ENCODE results near the gene ANKRD33B.

Gene ANKRD33B

DNA sequence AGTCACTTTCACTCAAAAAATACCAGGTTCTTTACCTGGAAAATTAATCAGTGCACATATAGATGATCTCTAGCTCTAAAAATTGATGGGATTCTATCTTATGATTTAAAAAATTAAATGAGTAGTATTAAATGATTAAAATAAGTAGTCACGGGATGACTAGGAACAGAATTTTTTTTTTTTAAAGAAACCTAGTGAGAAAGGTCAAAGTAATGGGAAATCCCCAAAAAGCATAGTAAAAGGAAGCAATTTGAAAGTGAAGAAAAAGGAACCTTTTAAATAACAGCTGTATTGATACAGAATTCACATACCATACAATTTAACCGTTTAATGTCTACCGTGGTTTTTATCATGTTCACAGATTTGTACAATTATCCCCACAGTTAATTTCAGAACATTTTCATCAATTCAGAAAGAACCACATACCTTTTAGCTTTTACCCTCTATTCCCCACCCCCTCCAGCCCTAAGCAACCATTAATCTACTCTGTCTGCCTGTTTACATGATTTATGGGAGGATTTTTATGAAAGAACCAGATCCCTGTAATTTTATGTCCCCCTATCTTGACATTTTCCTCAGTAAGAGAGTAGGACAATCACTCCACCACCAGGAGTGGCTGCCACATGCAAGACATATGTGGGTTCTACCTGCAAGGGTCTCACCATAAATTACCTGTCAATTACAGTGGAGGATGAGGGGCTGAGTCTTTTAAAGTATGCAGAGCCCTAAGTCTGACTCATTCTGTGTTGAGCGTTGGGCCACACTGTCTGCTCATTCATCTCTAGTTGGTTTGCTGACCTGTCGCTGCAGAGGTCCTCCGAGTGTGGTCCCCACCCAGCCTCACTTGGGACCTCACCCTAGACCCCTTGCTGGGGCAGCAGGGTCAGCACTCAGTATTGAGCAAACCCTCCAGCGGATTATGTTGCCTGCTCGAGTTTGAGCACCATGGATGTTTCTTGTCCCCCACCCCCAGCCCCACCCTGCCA is 16.0 kb downstream of the ANKRD33B start:
- DNase-seq (ENCODE audit: low spot score), result no peak

DNA sequence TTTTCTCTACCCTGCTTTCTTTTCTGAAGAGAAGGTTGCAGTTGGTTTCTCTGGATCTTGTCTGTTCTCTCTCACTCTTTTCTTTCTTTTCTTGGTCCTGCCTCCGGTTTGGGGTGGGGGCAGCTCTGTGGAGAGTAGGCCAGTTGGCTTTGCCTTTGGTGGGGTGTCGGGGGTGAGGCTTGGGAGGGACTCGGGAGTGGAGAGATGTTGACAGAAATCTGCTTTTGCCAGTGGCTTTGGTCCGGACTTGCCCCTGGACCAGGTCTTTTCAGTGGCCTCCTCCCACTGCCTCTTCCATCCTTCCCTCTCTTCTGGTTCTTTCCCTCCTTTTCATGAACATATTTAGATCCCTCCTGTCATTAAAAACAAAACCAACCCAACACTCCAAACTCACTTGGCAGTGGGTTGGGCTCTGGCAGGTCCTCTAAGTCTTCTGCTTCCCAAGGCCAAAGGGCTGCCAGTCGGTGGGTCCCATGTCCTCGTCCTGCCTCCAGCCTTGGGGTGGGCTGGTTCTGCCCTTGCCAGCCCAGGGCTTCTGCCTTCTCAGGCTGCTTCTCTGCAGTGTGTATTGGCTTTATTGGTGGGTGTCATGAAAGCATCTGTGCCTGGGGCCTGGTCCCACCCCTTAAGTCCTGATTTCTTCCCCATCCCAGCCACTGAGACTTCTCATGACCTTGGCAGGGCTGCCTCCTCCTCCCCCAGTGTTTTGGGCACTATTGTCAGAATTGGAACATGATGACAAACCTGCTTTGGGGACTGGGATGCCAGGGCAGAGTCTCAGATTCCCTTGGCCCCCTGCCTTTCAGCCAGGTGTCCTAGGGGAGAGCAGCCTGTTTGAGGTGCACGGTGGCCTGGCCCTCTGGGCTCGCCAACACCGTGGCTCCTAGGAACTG is 16.9 kb downstream of the ANKRD33B start:
- DNase-seq (ENCODE audit: low spot score), result no peak

DNA sequence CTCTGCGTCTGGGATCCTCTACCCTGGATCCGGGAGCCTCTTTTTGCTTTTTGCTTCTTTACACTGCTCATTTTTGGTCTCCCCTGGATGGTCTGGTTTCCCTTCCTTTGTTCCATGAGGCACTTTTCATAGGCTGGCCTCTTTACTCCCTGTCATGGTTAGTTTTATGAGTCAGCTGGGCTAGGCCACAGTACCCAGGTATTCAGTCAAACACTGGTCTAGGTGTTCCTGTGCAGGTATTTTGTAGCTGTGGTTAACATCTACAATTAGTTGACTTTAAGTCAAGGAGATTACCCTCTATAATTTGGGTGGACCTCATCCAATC is 17.5 kb downstream of the ANKRD33B start:
- DNase-seq (ENCODE audit: low spot score), result no peak

DNA sequence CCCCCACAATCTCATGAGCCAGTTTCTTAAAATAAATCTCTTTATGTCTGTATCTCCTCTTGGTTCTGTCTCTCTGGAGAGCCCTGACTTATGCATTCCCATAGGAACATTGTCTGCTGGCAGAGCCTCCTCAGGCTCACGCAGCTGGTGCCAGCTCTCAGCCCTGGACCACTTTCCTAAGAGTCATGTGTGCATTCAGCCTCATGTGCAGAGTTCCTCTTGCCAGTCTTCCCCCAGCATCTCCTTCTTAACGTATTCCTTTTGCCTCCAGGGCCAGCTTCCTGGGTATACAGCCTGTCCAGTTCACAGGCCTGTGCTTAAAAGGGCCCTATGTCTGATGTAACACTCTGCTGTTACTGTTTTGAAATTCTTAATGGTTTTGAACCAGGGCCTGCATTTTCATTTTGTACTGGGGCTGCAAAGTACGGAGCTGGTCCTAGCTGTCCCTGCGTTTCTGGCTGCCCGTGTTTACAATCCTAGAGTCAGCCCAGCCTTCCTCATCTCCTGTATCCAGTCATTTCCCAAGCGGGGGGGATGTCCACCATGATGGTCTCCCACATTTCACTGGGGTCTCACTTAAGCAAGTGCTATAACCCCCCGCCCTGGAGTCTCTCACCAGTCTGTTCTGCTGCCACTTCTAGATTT is 18.1 kb downstream of the ANKRD33B start:
- no peak for DNase-seq (ENCODE audit: low spot score)

- no peak for DNase-seq (ENCODE audit: low spot score)
These were observed 18.6 kb downstream of the ANKRD33B start for GRCh38 chr5:10582512-10582897.

DNA sequence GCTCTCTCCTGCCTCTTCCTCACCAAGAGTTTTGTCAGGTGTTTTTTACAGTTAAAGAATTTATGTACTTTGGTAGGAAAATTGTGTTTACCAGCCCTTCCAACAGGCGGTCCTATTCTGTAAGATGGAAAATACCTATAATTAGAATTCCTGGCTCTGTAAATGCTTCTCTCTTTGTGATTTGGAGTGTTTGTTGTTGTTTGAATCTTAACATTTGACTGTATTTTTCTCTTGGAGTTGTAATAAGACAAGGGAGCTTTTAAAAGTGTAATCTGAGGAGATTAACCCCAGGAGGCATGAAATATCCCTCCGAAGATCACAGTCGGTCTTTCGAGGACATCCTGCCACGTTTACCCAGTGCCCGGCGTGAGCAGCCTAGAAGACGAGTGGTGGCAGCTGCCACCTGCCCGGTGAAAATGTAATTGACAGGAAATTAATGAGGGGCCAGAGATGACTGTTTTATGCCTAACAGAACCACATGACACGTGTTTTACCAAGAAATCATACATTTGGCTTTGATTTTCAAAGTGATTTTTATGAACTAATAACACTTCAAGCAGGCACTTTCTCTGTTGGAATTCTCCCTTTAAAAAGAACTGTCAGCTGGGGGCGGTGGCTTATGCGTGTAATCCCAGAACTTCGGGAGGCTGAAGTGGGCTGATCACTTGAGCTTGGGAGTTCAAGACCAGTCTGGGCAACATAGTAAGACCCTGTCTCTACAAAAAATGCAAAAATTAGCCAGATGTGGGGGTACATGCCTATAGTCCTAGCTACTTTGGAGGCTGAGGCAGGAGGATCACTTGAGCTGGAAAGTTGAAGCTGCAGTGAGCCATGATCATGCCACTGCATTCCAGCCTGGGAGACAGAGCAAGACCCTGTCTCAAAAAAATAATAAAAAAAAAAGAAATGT is 20.0 kb downstream of the ANKRD33B start:
- no peak for DNase-seq (ENCODE audit: low spot score)

DNA sequence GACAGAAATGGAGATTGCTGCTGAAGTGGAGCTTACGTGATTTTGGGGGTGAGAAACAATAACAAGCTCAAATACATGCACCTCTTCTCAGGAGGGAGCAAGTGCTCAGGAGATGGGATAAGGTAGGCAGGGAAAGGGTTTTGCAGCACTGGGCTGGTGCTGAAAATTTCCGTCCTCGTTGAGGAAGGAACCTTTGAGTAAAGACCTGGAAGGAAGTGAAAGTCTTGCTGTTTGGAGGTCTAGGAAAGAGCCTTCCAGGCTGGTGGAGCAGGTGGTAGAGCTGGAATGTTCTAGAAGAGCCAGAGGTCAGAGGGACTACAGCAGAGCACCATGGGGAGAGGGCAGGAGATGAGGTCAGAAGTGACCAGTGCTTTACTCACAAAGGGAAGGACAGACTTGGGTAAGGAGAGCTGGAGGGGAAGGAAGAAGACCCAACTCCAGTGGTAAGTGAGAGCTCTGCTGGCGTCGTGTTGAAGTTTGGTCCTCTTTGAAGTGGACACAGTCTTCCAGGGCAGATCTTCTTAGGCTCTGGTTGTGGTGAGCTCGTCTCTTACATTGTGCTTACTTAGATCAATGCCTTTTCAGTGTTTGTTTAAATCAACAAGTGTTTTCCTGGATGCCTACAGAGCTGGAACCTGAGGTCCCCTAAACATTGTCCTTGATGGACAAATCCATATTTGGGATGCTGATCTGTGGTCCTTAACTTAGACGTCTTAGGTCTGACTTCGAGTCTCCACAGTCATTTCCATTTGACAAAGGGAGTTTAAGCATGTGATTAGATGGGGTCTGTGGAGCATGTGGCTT is 21.0 kb downstream of the ANKRD33B start:
- no peak for DNase-seq (ENCODE audit: low spot score)

- DNase-seq (ENCODE audit: low spot score), result no peak
These were observed 21.6 kb downstream of the ANKRD33B start for GRCh38 chr5:10585518-10585915.

- no peak for DNase-seq (ENCODE audit: low spot score)
These were observed 22.1 kb downstream of the ANKRD33B start for GRCh38 chr5:10586008-10586407.

GRCh38 chr5:10586555-10586954 is 22.7 kb downstream of the ANKRD33B start:
- DNase-seq (ENCODE audit: low spot score), result no peak

DNA sequence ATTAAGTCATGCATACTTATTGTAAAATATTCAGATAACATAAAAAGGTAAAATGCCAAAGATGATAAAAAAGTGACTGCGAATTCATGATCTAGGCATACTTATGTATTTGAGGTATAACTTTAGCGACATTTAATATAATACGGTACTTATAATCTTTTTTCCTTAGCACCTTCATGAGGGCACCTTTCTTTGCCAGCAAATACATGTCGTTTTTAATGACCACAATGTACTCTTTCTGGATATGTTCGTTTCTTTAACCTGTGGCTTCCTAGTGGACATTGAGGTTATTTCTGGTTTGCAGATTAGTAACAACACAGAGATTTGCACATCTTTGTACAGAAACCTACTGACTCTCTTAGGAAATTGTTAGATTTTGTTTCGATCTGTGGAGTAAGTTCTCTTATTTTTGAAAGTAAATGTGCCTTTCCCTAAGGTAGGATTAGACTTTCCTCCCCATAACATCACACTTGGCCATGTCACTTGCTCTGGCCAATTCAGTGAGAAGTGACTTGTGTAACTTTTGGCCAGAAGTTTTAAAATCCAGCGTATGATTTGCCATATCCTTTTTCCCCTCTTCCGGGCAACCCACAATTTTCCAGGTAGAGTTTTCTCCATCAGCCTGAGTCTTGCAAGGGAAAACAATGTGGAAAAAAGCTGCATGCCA is 24.4 kb downstream of the ANKRD33B start:
- DNase-seq (ENCODE audit: low spot score), result no peak

DNA sequence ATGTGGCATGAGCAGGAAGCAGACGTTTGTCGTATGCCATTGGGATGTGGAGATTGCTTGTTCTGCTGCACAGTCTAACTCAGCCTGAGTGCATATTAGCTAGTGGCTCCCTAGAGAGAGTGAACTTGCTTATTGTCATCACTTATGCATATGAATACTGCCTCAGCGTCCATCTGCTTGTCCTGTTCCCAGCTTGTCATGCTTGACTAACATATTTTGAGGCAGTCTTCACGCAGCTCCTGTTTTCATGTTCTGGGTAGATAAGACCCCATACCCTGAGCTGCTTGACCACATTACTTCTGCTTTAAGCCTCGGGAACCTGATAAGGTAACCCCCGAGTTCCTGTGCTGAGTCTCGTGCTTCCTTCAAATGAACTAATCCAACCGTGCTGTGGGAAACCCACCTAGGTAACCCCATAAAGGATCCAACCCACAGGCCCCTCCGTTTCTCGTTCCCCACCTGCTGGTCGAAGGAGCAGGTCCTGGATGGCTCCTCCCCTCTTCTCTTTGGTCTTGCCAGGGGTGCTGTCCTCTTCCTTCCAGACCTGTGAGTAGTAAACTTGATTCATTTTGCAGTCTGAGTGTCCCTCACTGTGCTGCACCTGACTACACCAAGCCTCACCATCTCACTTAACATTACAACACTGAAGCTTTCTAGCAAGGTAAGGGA is 25.0 kb downstream of the ANKRD33B start:
- no peak for DNase-seq (ENCODE audit: low spot score)

GRCh38 chr5:10590226-10590999 is 26.5 kb downstream of the ANKRD33B start:
- DNase-seq (ENCODE audit: low spot score), result no peak

GRCh38 chr5:10591159-10591558 is 27.3 kb downstream of the ANKRD33B start:
- no peak for DNase-seq (ENCODE audit: low spot score)

DNA sequence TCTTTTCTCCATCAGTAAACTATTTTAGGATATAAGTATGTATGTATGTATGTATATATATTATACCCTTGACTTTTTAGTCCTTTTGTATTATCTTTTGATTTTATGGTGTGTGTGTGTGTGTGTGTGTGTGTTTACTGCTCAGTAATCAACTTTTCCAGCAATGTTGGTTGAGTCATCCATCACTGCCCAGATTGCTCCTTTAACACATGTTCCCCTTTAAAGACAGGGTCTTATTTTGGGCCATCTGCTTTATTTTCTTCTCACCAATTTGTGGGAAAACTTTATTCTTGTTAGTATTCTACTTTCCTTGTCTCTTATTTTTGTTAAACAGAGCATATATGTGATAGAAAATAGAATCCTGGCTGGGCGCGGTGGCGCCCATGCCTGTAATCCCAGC is 28.1 kb downstream of the ANKRD33B start:
- no peak for DNase-seq (ENCODE audit: low spot score)

- no peak for DNase-seq (ENCODE audit: low spot score)
These were observed 28.7 kb downstream of the ANKRD33B start for GRCh38 chr5:10592601-10593000.

- DNase-seq (ENCODE audit: low spot score), result no peak
These were observed 29.8 kb downstream of the ANKRD33B start for GRCh38 chr5:10593531-10594181.

- DNase-seq (ENCODE audit: low spot score), result no peak
These were observed 30.8 kb downstream of the ANKRD33B start for GRCh38 chr5:10594591-10595210.
